ENCODE measurements around the gene DLX3. TPM values are rescaled to one million over a fixed set of nuclear protein-coding genes. Genes with fewer than 3 reads are reported as not detected.

Gene DLX3
- total and polyA plus RNA-seq, 2 of the 8 experiments (the other 6 are each of a cell fraction or from before 2014, with no cell fraction given) = 0.15 to 0.20 TPM

GRCh38 chr17:49962599-49963308, 32.3 kb downstream of the DLX3 start:
- Histone ChIP-seq H2AK5ac (ENCODE audit: low read depth, low read length) (peak overlapping the region; percentile 94; the same call in 1 of the 2 replicates), H3K23ac (ENCODE audit: insufficient read length) (no peak overlapping the region), H3K18ac (ENCODE audit: extremely low read depth, low read length) (no peak overlapping the region), H3K79me1 (ENCODE audit: low read depth, low read length) (no peaks in the 10 kb centered on the region), H2BK120ac (replicated peaks; ENCODE audit: low read depth, low read length) (no peak overlapping the region), H2BK20ac (ENCODE audit: low read length) (no peak overlapping the region), H3K27ac (ENCODE audit: low read depth, low read length) (no peak overlapping the region), H2BK15ac (ENCODE audit: low read length) (peak overlapping the region; percentile 21; the same call in 1 of the 2 replicates), H3K23me2 (ENCODE audit: low read depth, low read length) (peaks cover 8% of the 10 kb centered on the region; the same call in 1 of the 2 replicates), H3K4me2 (ENCODE audit: insufficient read depth in 1 of 2, low read depth in 2 of 2, low read length in 2 of 2) (peak overlapping the region; percentile 69 to 72), H3K4me3 (ENCODE audit: extremely low read depth in 1 of 4, insufficient read depth in 2 of 4, low read depth in 3 of 4, low read length in 4 of 4) (peak overlapping the region in 1 of 4 experiments; percentile 54; a peak in 4 of 8 replicates), H4K8ac (ENCODE audit: extremely low read depth, insufficient read depth, low read length) (no peak overlapping the region), H3K9me3 (ENCODE audit: insufficient read depth in 2 of 2, low read depth in 1 of 2, low read length in 1 of 2) (no peaks in the 10 kb centered on the region), H3K56ac (replicated peaks; ENCODE audit: insufficient read length, low read depth, low read length) (no peak overlapping the region), H3K14ac (ENCODE audit: insufficient read length) (no peak overlapping the region), H4K5ac (ENCODE audit: insufficient read length, low read depth, low read length) (no peak overlapping the region), H3K27me3 (replicated peaks in 1 of 4; ENCODE audit: control insufficient read depth in 3 of 4, extremely low read depth in 1 of 4, insufficient read depth in 3 of 4, low read length in 3 of 4) (peaks cover 54 to 66% (median 62%) of the 10 kb centered on the region in 4 experiments), H2AFZ (ENCODE audit: low read length) (no peak overlapping the region), H2BK12ac (ENCODE audit: low read depth, low read length) (peak overlapping the region; percentile 98; the same call in 1 of the 2 replicates), H2BK5ac (ENCODE audit: low read depth, low read length) (no peak overlapping the region), H3K79me2 (ENCODE audit: control insufficient read depth in 1 of 2, insufficient read depth in 2 of 2, low read length in 2 of 2) (no peaks in the 10 kb centered on the region), H3K9ac (replicated peaks in 1 of 4; ENCODE audit: extremely low read depth in 1 of 4, low read depth in 3 of 4, low read length in 3 of 4) (no peak overlapping the region; a peak in 1 of 7 replicates), H3K4ac (replicated peaks; ENCODE audit: insufficient read length, low read depth, low read length) (no peak overlapping the region), H4K91ac (replicated peaks; ENCODE audit: insufficient read length, low read length) (no peak overlapping the region), H3K4me1 (replicated peaks in 1 of 4; ENCODE audit: control insufficient read depth in 3 of 4, insufficient read depth in 4 of 4, low read length in 3 of 4) (peaks cover 0 to 25% (median 17%) of the 10 kb centered on the region in 4 experiments; a peak in 6 of 7 replicates), H4K20me1 (replicated peaks in 1 of 2; ENCODE audit: control insufficient read depth in 1 of 2, insufficient read depth in 2 of 2, low read length in 2 of 2) (peaks cover 5 to 19% of the 10 kb centered on the region in 2 experiments), H3K36me3 (ENCODE audit: control insufficient read depth in 2 of 4, insufficient read depth in 4 of 4, low read length in 3 of 4) (no peaks in the 10 kb centered on the region)
- DNase-seq (ENCODE audit: low read depth in 1 of 2, low spot score in 2 of 2) (no peak), FAIRE-seq (no peak)
- POLR2A ChIA-PET (ENCODE audit: partially characterized antibody) = interaction anchor here (1.0 to 3.0 kb wide), 6 partner anchors 9 to 53 kb away, joined by 3 to 18 read pairs (median 6); partner anchors contain the start of gene DLX3
- CTCF ChIA-PET (ENCODE audit: partially characterized antibody) = interaction anchor here (0.9 to 16.9 kb wide), 17 partner anchors 11 to 131 kb away, joined by 3 to 275 read pairs (median 5); partner anchors contain the start of gene DLX3
- 7% methylated on average over 9 of the region's 11 CpGs; no CpG with 5 or more reads in 1 of the 2 experiments for WGBS, 2 experiments (ENCODE audit: extremely low coverage in 1 of 2, insufficient coverage in 1 of 2, insufficient read length in 1 of 2, insufficient replicate concordance in 2 of 2, low coverage in 1 of 2, low lambda C conversion rate in 2 of 2, missing lambda C conversion rate in 1 of 2)
- no peak for TF ChIP-seq PHF8 (conservative IDR thresholded peaks at IDR 0.05; ENCODE audit: low read depth, low read length)
